Measurements from ENCODE around the gene TACC2.

Gene TACC2

GRCh38 chr10:122029499-122030199 lies 40.7 kb downstream of the TACC2 start:
- Histone ChIP-seq H3K79me2 (ENCODE audit: insufficient read depth, low read depth) (no peaks in the 10 kb centered on the region), H3K36me3 (ENCODE audit: insufficient read depth) (no peaks in the 10 kb centered on the region), H3K4me2 (no peak overlapping the region), H3K27ac (no peak overlapping the region), H2AFZ (ENCODE audit: low read depth) (no peak overlapping the region), H4K20me1 (ENCODE audit: insufficient read depth) (no peaks in the 10 kb centered on the region), H3K9ac (no peak overlapping the region), H3K4me1 (ENCODE audit: low read depth, poor library complexity, severe bottlenecking) (no peaks in the 10 kb centered on the region), H3K4me3 (IDR thresholded peaks at IDR 0.05; ENCODE audit: insufficient read depth, low read depth, low read length) (no peak overlapping the region), H3K27me3 (ENCODE audit: insufficient read depth, low read depth) (no peaks in the 10 kb centered on the region)
- no peak for TF ChIP-seq CTCF (conservative IDR thresholded peaks at IDR 0.05; ENCODE audit: low read depth, low read length)

GRCh38 chr10:122030200-122030552 lies 41.2 kb downstream of the TACC2 start:
- Histone ChIP-seq H3K79me2 (ENCODE audit: insufficient read depth, low read depth) (no peaks in the 10 kb centered on the region), H2AFZ (ENCODE audit: low read depth) (no peak overlapping the region), H4K20me1 (ENCODE audit: insufficient read depth) (no peaks in the 10 kb centered on the region), H3K4me1 (ENCODE audit: low read depth, poor library complexity, severe bottlenecking) (no peaks in the 10 kb centered on the region), H3K36me3 (ENCODE audit: insufficient read depth) (no peaks in the 10 kb centered on the region), H3K9ac (no peak overlapping the region), H3K4me2 (no peak overlapping the region), H3K27me3 (ENCODE audit: insufficient read depth, low read depth) (no peaks in the 10 kb centered on the region), H3K27ac (no peak overlapping the region), H3K4me3 (IDR thresholded peaks at IDR 0.05; ENCODE audit: insufficient read depth, low read depth, low read length) (no peak overlapping the region)
- TF ChIP-seq CTCF (conservative IDR thresholded peaks at IDR 0.05; ENCODE audit: low read depth, low read length) = no peak

GRCh38 chr10:122033224-122033926 lies 44.4 kb downstream of the TACC2 start:
- no peaks in the 10 kb centered on the region for H3K79me2 ChIP-seq (ENCODE audit: insufficient read depth, low read depth)
- no peak overlapping the region for H3K27ac ChIP-seq
- H3K4me3 ChIP-seq (IDR thresholded peaks at IDR 0.05; ENCODE audit: insufficient read depth, low read depth, low read length) = no peak overlapping the region
- no peaks in the 10 kb centered on the region for H3K27me3 ChIP-seq (ENCODE audit: insufficient read depth, low read depth)
- H3K9ac ChIP-seq = no peak overlapping the region
- no peaks in the 10 kb centered on the region for H3K36me3 ChIP-seq (ENCODE audit: insufficient read depth)
- TF ChIP-seq CTCF (conservative IDR thresholded peaks at IDR 0.05; ENCODE audit: low read depth, low read length) = no peak
- no peak overlapping the region for H2AFZ ChIP-seq (ENCODE audit: low read depth)
- no peaks in the 10 kb centered on the region for H4K20me1 ChIP-seq (ENCODE audit: insufficient read depth)
- H3K4me1 ChIP-seq (ENCODE audit: low read depth, poor library complexity, severe bottlenecking) = no peaks in the 10 kb centered on the region
- H3K4me2 ChIP-seq = no peak overlapping the region

GRCh38 chr10:122034149-122034756 lies 45.3 kb downstream of the TACC2 start:
- H3K4me1 ChIP-seq (ENCODE audit: low read depth, poor library complexity, severe bottlenecking) = no peaks in the 10 kb centered on the region
- no peak overlapping the region for H2AFZ ChIP-seq (ENCODE audit: low read depth)
- H3K27ac ChIP-seq = no peak overlapping the region
- no peak for TF ChIP-seq CTCF (conservative IDR thresholded peaks at IDR 0.05; ENCODE audit: low read depth, low read length)
- no peak overlapping the region for H3K9ac ChIP-seq
- no peaks in the 10 kb centered on the region for H3K36me3 ChIP-seq (ENCODE audit: insufficient read depth)
- no peak overlapping the region for H3K4me2 ChIP-seq
- H3K79me2 ChIP-seq (ENCODE audit: insufficient read depth, low read depth) = no peaks in the 10 kb centered on the region
- H3K27me3 ChIP-seq (ENCODE audit: insufficient read depth, low read depth) = no peaks in the 10 kb centered on the region
- no peak overlapping the region for H3K4me3 ChIP-seq (IDR thresholded peaks at IDR 0.05; ENCODE audit: insufficient read depth, low read depth, low read length)
- H4K20me1 ChIP-seq (ENCODE audit: insufficient read depth) = no peaks in the 10 kb centered on the region
